ENCODE measurements around the gene ELL. TPM values are rescaled to one million over a fixed set of nuclear protein-coding genes. Genes with fewer than 3 reads are reported as not detected.

Gene ELL
- total RNA-seq, 2 donors from 2014 or later, result 10.7 to 44.4 TPM

DNA sequence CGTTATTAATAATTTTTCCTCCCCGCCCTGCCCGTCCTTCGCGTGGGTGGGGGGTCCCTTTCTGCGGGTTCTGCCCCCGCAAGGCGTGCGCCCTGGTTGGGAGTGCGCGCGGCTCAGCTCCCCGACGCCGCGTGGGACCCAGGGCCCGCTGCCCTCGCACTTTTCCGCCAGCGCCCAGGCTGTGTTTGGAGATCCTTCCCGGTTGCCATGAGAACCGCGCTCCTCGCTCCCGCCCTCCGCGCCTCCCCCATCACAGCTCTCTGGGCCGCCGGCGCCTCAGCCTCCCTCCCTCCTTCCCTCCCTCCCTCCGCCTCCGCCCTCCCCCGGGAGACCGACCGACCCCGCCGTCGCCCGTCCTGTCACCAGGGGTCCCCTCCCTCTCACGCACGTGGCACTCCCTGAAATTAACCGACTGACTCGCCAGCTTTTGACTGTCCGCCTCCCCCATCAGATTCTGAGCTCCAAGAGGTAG is 105.1 kb downstream of the ELL start:
- intact Hi-C loops (cut with DNase I), result loop anchor here (5.0 to 10.0 kb wide), 2 partner anchors 140 to 212 kb away; partner anchors contain the start of gene RAB3A
- Histone ChIP-seq H3K4me3 (peak overlapping the region; percentile 26 to 28), H3K27me3 (replicated peaks; ENCODE audit: insufficient read depth) (no peaks in the 10 kb centered on the region), H3K4me1 (replicated peaks) (peaks cover 14% of the 10 kb centered on the region), H3K36me3 (no peaks in the 10 kb centered on the region), H3K27ac (peak overlapping the region; percentile 77 to 82), H3K9me3 (no peaks in the 10 kb centered on the region)
- no peak for TF ChIP-seq POLR2AphosphoS5 (IDR thresholded peaks at IDR 0.05)
- no peak for TF ChIP-seq CTCF (IDR thresholded peaks at IDR 0.05)
- TF ChIP-seq POLR2A (IDR thresholded peaks at IDR 0.05), result no peak
- WGBS, result 1% methylated on average over 44 of the region's 44 CpGs
- peak; percentile 53 for DNase-seq (ENCODE audit: low spot score)

GRCh38 chr19:18415178-18415867 is 106.5 kb downstream of the ELL start:
- DNase-seq (ENCODE audit: low spot score), result no peak
- Histone ChIP-seq H3K4me3 (peak overlapping the region in 1 of 2 donors; percentile 13), H3K27ac (peak overlapping the region; percentile 77 to 82), H3K4me1 (replicated peaks) (peaks cover 14% of the 10 kb centered on the region), H3K36me3 (no peaks in the 10 kb centered on the region), H3K9me3 (no peaks in the 10 kb centered on the region), H3K27me3 (replicated peaks; ENCODE audit: insufficient read depth) (no peaks in the 10 kb centered on the region)
- TF ChIP-seq POLR2A (IDR thresholded peaks at IDR 0.05) (peak; percentile 24), CTCF (IDR thresholded peaks at IDR 0.05) (no peak), POLR2AphosphoS5 (IDR thresholded peaks at IDR 0.05) (peak; percentile 66)
- intact Hi-C loops (cut with DNase I), result loop anchor here (5.0 to 10.0 kb wide), 2 partner anchors 138 to 211 kb away; partner anchors contain the start of gene RAB3A
- WGBS, result 33% methylated on average over 25 of the region's 25 CpGs

GRCh38 chr19:18414504-18415177 is 107.2 kb downstream of the ELL start:
- Histone ChIP-seq H3K9me3 (no peaks in the 10 kb centered on the region), H3K4me1 (replicated peaks) (peaks cover 14% of the 10 kb centered on the region), H3K27ac (peak overlapping the region; percentile 77 to 82), H3K27me3 (replicated peaks; ENCODE audit: insufficient read depth) (no peaks in the 10 kb centered on the region), H3K36me3 (no peaks in the 10 kb centered on the region), H3K4me3 (no peak overlapping the region)
- intact Hi-C loops (cut with DNase I), result loop anchor here (5.0 to 10.0 kb wide), 2 partner anchors 137 to 210 kb away; partner anchors contain the start of gene RAB3A
- DNase-seq (ENCODE audit: low spot score), result no peak
- 21% methylated on average over 11 of the region's 11 CpGs for WGBS
- TF ChIP-seq POLR2A (IDR thresholded peaks at IDR 0.05) (no peak), CTCF (IDR thresholded peaks at IDR 0.05) (no peak), POLR2AphosphoS5 (IDR thresholded peaks at IDR 0.05) (no peak)

- no peak overlapping the region for H3K27ac ChIP-seq
- DNase-seq (ENCODE audit: low spot score), result no peak
- no peaks in the 10 kb centered on the region for H3K9me3 ChIP-seq
- no peaks in the 10 kb centered on the region for H3K36me3 ChIP-seq
- 80% methylated on average over 16 of the region's 16 CpGs for WGBS
- no peak for TF ChIP-seq CTCF (IDR thresholded peaks at IDR 0.05)
- TF ChIP-seq POLR2AphosphoS5 (IDR thresholded peaks at IDR 0.05), result no peak
- no peak for TF ChIP-seq POLR2A (IDR thresholded peaks at IDR 0.05)
- no peaks in the 10 kb centered on the region for H3K27me3 ChIP-seq (replicated peaks; ENCODE audit: insufficient read depth)
- H3K4me3 ChIP-seq, result no peak overlapping the region
- intact Hi-C loops (cut with DNase I), result loop anchor here (10.0 kb wide), 1 partner anchor 208 kb away; the partner anchor contains the start of gene RAB3A
- peaks cover 7% of the 10 kb centered on the region for H3K4me1 ChIP-seq (replicated peaks)
Measured at GRCh38 chr19:18412610-18413239, 109.1 kb downstream of the ELL start.
